Ishikawa (cell line): ENCODE measurements around the gene JCAD.

Source experiments
- CEBPB ChIP-seq: IDR thresholded peaks from 2 replicates; pipeline ENCODE4 v1.6.1; 2012
- CREB1 ChIP-seq: IDR thresholded peaks from 2 replicates; pipeline ENCODE4 v1.6.1; 2012; ENCODE audit warnings: low read depth
- EGR1 ChIP-seq: IDR thresholded peaks from 2 replicates; pipeline ENCODE4 v1.6.1; 2012
- EP300 ChIP-seq: IDR thresholded peaks from 2 replicates; pipeline ENCODE4 v1.6.1; 2012; ENCODE audit warnings: borderline replicate concordance
- FOXM1 ChIP-seq: IDR thresholded peaks from 2 replicates; pipeline ENCODE4 v1.6.1; 2012; ENCODE audit warnings: low read depth, borderline replicate concordance
- NFIC ChIP-seq: IDR thresholded peaks from 2 replicates; pipeline ENCODE4 v1.6.1; 2012
- RAD21 ChIP-seq: IDR thresholded peaks from 2 replicates; pipeline ENCODE4 v1.6.1; 2012; ENCODE audit warnings: low read depth
- TAF1 ChIP-seq: IDR thresholded peaks from 2 replicates; pipeline ENCODE4 v1.6.1; 2012; ENCODE audit warnings: low read depth, mild to moderate bottlenecking
- TCF12 ChIP-seq: IDR thresholded peaks from 2 replicates; pipeline ENCODE4 v1.6.1; 2012; ENCODE audit warnings: low read depth
- TEAD4 ChIP-seq: IDR thresholded peaks from 2 replicates; pipeline ENCODE4 v1.6.1; 2012
- USF1 ChIP-seq: IDR thresholded peaks from 2 replicates; pipeline ENCODE4 v1.6.1; 2012
- YY1 ChIP-seq: IDR thresholded peaks from 2 replicates; pipeline ENCODE4 v1.6.1; 2012; ENCODE audit warnings: low read depth
- ZBTB7A ChIP-seq: IDR thresholded peaks from 2 replicates; pipeline ENCODE4 v1.6.1; 2012; ENCODE audit warnings: low read depth
- TF ChIP-seq, protein P1 (sequence below): IDR thresholded peaks from 2 replicates; pipeline ENCODE4 v1.6.1; 2012; ENCODE audit warnings: low read depth, mild to moderate bottlenecking
- TF ChIP-seq, protein P2 (sequence below): IDR thresholded peaks from 2 replicates; pipeline ENCODE4 v1.6.1; 2012

Gene JCAD

DNA sequence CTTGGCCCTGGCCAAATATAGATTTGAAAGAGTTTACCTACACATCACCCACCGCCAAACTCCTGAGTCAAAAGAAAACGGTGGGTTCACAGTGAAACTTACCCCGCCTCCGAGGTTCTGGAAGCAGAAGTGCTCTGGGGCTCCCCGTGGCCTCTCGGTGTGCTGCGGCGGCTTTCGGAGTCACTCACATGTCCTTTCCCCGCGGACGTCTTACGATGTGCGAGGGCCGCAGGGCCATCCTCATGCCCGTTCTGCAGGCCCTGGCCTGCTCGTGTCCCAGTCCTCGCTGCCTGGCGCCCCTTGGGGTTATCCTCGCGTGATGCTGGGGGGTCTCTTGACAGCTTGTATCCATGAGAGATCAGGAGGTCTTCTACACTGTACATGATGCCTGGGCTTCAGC lies 12.0 kb downstream of the JCAD start:
- TF ChIP-seq CEBPB (no peak), EP300 (no peak), NFIC (no peak), ZBTB7A (no peak), TEAD4 (no peak), TAF1 (no peak), CREB1 (no peak), YY1 (no peak), RAD21 (no peak), TCF12 (no peak), USF1 (no peak), EGR1 (no peak), FOXM1 (no peak)
- TF ChIP-seq, protein P1, sequence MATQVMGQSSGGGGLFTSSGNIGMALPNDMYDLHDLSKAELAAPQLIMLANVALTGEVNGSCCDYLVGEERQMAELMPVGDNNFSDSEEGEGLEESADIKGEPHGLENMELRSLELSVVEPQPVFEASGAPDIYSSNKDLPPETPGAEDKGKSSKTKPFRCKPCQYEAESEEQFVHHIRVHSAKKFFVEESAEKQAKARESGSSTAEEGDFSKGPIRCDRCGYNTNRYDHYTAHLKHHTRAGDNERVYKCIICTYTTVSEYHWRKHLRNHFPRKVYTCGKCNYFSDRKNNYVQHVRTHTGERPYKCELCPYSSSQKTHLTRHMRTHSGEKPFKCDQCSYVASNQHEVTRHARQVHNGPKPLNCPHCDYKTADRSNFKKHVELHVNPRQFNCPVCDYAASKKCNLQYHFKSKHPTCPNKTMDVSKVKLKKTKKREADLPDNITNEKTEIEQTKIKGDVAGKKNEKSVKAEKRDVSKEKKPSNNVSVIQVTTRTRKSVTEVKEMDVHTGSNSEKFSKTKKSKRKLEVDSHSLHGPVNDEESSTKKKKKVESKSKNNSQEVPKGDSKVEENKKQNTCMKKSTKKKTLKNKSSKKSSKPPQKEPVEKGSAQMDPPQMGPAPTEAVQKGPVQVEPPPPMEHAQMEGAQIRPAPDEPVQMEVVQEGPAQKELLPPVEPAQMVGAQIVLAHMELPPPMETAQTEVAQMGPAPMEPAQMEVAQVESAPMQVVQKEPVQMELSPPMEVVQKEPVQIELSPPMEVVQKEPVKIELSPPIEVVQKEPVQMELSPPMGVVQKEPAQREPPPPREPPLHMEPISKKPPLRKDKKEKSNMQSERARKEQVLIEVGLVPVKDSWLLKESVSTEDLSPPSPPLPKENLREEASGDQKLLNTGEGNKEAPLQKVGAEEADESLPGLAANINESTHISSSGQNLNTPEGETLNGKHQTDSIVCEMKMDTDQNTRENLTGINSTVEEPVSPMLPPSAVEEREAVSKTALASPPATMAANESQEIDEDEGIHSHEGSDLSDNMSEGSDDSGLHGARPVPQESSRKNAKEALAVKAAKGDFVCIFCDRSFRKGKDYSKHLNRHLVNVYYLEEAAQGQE = no peak
- TF ChIP-seq, protein P2, sequence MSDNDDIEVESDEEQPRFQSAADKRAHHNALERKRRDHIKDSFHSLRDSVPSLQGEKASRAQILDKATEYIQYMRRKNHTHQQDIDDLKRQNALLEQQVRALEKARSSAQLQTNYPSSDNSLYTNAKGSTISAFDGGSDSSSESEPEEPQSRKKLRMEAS = no peak

GRCh38 chr10:30046476-30046875 lies 12.9 kb downstream of the JCAD start:
- TF ChIP-seq TCF12 = no peak
- no peak for TF ChIP-seq USF1
- no peak for TF ChIP-seq ZBTB7A
- TF ChIP-seq, protein P2 = no peak
- TF ChIP-seq, protein P1 = no peak
- TF ChIP-seq EGR1 = no peak
- no peak for TF ChIP-seq NFIC
- TF ChIP-seq EP300 = no peak
- no peak for TF ChIP-seq TEAD4
- no peak for TF ChIP-seq YY1
- TF ChIP-seq CEBPB = no peak
- TF ChIP-seq TAF1 = no peak
- no peak for TF ChIP-seq FOXM1
- no peak for TF ChIP-seq RAD21
- TF ChIP-seq CREB1 = no peak

DNA sequence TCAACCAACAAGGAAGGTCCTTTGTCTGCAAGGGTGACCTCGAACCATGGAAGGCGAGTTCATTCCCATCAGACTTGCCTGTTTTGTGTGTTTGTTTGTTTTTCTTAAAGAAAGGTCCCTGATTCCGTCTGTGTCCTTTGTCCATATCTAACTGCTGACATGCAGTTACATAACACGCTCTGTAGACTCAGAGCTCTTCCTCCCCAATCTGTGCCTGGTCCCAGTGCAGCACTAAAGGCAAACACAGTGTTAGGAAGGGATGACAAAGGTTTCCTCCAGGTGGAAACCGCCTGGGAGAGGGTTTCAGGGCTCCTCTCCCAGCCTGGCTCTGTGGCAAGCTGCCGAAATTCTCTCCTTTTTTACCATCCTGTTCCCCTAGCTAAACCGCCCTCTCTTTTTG lies 13.4 kb downstream of the JCAD start:
- TF ChIP-seq, protein P1 = no peak
- no peak for TF ChIP-seq TAF1
- TF ChIP-seq TEAD4 = no peak
- TF ChIP-seq FOXM1 = no peak
- no peak for TF ChIP-seq ZBTB7A
- TF ChIP-seq CREB1 = no peak
- TF ChIP-seq YY1 = no peak
- no peak for TF ChIP-seq NFIC
- TF ChIP-seq, protein P2 = no peak
- TF ChIP-seq TCF12 = no peak
- no peak for TF ChIP-seq CEBPB
- TF ChIP-seq RAD21 = no peak
- no peak for TF ChIP-seq USF1
- no peak for TF ChIP-seq EP300

GRCh38 chr10:30043476-30044270 lies 15.7 kb downstream of the JCAD start:
- TF ChIP-seq, protein P1 = no peak
- no peak for TF ChIP-seq CEBPB
- no peak for TF ChIP-seq TAF1
- no peak for TF ChIP-seq FOXM1
- TF ChIP-seq EP300 = no peak
- TF ChIP-seq CREB1 = no peak
- no peak for TF ChIP-seq RAD21
- TF ChIP-seq TEAD4 = no peak
- no peak for TF ChIP-seq YY1
- TF ChIP-seq NFIC = no peak
- no peak for TF ChIP-seq TCF12
- TF ChIP-seq, protein P2 = no peak
- TF ChIP-seq EGR1 = no peak
- TF ChIP-seq USF1 = no peak
- TF ChIP-seq ZBTB7A = no peak
